Stimulated activated effector memory CD8-positive, alpha-beta T cell treated with anti-CD3 and anti-CD28 coated beads, Interleukin-12 subunit alpha, Interleukin-12 subunit beta, amount 100 ng/mL, for 72 hours (primary cell): ENCODE data around the gene CDKN2B-AS1.
A peak's percentile ranks its signal among the peaks of the same experiment; 100 is the strongest.

Experiments used
- ATAC-seq: fragments of 150-1000 bp; cut with Tn5 transposase; 2 replicates; pipeline ENCODE4 v1.10.0; 2021
- DNase-seq, 2 donors: peaks; one replicate each; pipeline ENCODE4 v3.0.0; 2021 to 2022; ENCODE audit warnings: low spot score in 2 of 2
- H3K27ac Mint-ChIP-seq: one replicate; pipeline ENCODE4 v1.8.0; 2022; ENCODE audit warnings: mild to moderate bottlenecking, mixed read lengths
- H3K36me3 Mint-ChIP-seq: one replicate; pipeline ENCODE4 v1.8.0; 2022; ENCODE audit warnings: mild to moderate bottlenecking, mixed read lengths
- H3K4me1 Mint-ChIP-seq: one replicate; pipeline ENCODE4 v1.8.0; 2022; ENCODE audit warnings: mixed read lengths
- H3K4me3 Mint-ChIP-seq: one replicate; pipeline ENCODE4 v1.8.0; 2022; ENCODE audit warnings: mild to moderate bottlenecking, mixed read lengths
- H3K9me3 Mint-ChIP-seq: one replicate; pipeline ENCODE4 v1.8.0; 2022; ENCODE audit warnings: mixed read lengths

The CDKN2B-AS1 gene

DNA sequence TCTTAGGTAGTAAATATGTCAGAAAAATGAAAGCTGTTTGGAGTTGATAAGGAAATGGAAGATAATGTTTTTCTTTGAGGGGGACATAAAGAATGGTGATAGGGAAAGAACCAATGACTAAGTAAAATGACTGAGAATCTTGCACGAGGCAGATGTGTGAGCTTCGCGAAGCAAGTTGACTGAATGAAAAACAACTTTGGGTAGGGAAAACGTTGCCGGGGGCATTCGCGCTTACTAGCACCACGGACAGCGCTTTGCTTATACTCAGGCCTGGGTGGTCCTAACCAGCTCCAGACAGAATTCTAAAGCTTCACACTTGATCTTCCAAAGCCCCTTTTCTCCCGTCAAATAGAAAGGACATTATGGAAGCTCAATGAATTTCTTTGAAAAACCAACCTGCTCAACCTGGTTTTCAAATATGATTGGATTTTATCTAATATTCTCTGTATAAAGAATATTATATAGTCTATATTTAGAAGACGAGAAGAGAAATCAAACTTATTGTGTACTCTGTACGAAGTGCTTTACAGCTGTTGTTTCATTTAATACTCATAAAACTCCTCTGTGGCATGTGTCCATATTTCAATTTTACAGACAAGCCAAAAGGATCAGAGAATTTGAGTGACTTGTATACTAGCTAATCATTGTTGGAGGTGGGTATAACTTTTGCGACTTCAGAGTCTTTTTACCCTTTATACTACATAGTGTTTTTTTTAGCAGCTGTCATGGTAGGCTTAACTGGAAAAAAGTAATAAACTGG, 16.5 kb downstream of the CDKN2B-AS1 start:
- Mint-ChIP-seq H3K9me3 (no peaks in the 10 kb centered on the region), H3K4me1 (peaks cover 7% of the 10 kb centered on the region), H3K27ac (no peak overlapping the region), H3K36me3 (no peaks in the 10 kb centered on the region), H3K4me3 (no peak overlapping the region)
- no peak for ATAC-seq
- no peak for DNase-seq

DNA sequence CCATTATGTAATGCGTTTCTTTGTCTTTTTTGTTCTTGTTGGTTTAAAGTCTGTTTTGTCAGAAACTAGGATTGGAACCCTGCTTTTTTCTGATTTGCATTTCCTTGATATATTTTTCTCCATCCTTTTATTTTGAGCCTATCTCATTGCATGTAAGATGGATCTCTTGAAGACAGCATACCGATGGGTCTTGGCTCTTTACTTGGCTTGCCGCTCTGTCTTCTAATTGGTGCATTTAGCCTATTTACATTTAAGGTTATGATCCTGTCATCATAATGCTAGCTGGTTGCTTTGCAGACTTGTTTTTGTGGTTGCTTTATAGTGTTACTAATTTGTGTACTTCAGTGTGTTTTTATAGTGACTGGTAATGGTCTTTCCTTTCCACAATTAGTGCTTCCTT, 27.8 kb downstream of the CDKN2B-AS1 start:
- no peak for DNase-seq
- H3K36me3 Mint-ChIP-seq, result no peaks in the 10 kb centered on the region
- H3K4me3 Mint-ChIP-seq, result no peak overlapping the region
- peaks cover 6% of the 10 kb centered on the region for H3K4me1 Mint-ChIP-seq
- no peaks in the 10 kb centered on the region for H3K9me3 Mint-ChIP-seq
- ATAC-seq, result no peak
- H3K27ac Mint-ChIP-seq, result no peak overlapping the region

DNA sequence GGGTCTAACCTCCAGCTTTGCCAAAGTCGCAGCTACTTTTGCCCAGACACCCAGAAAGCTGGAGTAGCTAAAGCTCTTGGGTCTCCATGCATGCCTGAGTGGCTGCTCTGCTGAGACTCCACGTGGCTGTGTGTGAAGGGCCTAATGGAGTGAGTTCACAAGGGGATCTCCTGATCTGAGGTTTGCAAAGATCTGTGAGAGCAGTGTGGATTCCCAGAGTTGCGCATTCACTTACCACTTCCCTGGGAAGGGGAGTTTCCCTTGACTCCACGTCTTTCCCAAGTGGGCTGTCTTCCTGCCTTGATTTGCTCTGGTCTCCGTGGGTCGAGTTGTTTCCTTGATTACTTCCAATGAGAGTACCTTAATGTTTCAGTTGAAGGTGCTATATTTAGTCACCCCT, 32.1 kb downstream of the CDKN2B-AS1 start:
- Mint-ChIP-seq H3K36me3 (no peaks in the 10 kb centered on the region), H3K4me3 (no peak overlapping the region), H3K27ac (no peak overlapping the region), H3K9me3 (no peaks in the 10 kb centered on the region), H3K4me1 (peaks cover 4% of the 10 kb centered on the region)
- no peak for DNase-seq
- no peak for ATAC-seq

DNA sequence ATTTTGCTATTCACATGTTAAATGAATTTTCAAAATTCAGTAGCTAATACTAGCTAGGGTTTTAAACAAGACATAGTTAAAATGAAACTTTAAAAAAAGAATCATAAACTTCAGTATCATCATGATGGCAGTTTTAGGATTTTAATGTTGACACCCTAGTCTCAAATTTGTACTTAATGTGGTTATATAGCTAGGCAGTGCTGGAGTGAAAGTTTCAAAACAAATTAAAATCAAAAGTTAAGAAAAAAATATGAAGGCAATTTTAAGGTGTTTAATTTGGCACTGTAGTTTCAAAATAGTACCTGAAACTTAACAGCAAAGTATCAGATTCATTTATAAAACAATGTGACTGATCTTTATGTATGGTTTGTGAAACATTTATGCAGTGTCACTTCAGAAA, 33.8 kb downstream of the CDKN2B-AS1 start:
- Mint-ChIP-seq H3K36me3 (no peaks in the 10 kb centered on the region), H3K9me3 (no peaks in the 10 kb centered on the region), H3K27ac (no peak overlapping the region), H3K4me1 (no peaks in the 10 kb centered on the region), H3K4me3 (no peak overlapping the region)
- ATAC-seq, result peak; percentile 62
- DNase-seq, result no peak

DNA sequence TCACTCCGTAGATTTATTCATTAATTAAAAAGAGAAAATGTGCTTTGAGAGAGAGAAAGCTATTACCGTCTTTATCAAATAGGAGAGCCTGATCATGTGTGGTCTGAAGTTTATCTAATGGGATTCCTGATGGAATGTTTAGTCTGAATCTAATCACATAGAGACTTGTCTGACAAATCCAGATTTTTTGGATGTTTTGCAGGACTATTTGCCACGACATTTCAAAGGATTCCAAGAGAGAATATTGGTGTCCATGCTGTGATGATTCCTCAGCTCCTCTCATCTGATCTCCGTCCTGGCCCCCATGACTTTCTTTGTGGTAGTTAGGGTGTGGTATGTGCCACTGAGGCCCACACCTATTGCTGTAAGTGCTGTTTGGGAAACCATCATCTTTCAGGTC, 34.6 kb downstream of the CDKN2B-AS1 start:
- Mint-ChIP-seq H3K9me3 (no peaks in the 10 kb centered on the region), H3K36me3 (no peaks in the 10 kb centered on the region), H3K4me1 (no peaks in the 10 kb centered on the region), H3K4me3 (no peak overlapping the region), H3K27ac (no peak overlapping the region)
- no peak for DNase-seq
- ATAC-seq, result no peak

DNA sequence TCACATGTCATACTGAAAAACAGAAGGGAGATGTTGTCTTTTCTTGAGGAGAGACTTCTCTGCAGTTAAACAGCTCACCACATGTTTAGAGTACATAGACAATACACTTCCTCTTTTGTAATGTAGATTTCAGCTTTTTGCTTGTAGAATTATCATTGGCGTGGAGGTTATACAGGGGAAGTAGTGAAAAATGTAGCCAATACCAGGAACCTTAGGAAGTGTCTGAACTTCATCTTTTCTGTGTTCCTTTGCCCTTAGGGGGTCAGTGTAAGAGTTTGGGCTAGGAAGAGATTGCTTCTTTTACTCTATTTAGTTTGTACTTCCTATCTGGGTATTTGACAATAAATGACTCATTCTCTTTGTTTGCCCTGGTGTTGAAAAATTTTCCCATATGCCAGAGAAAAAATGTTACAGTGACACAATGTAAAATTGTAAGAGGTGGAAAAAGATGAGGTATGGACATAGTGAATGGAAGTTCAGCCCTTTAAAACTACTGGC, 35.6 kb downstream of the CDKN2B-AS1 start:
- Mint-ChIP-seq H3K4me1 (no peaks in the 10 kb centered on the region), H3K4me3 (no peak overlapping the region), H3K9me3 (no peaks in the 10 kb centered on the region), H3K27ac (no peak overlapping the region), H3K36me3 (no peaks in the 10 kb centered on the region)
- DNase-seq, result no peak
- no peak for ATAC-seq

DNA sequence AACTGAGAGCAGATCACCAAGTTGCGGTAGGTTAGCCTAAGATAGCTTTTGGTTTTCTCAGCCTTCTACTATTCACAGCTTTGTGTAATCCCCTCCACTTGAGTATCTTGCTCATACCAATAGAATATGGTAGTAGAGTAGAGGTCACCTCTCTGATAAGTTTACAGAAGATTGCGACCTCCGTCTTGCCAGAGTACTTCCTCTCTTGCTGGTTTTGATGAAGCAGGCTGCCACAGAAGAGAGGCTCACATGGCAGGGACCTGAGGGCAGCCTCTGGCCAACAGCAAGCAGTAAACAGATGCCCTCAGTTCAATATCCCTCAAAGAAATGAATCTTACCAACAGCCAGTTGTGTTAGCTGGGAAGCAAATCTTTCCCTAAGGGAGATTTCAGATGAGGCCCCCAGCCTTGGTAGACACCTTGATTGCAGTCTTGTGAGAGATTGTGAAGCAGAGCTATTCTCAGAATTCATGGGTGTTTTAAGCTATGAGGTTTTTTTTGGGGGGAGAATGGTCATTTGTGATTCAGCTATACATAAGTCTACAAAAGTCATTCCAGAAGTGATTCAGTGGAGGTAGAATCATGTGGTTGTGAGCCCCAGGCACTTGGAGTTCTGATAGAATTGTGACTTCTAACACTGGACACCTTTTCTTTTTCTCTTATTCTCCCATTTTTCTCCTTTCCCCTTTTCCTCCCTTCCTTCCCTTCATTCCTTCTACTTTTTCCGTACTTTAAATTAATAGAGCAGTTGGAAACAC, 37.2 kb downstream of the CDKN2B-AS1 start:
- H3K9me3 Mint-ChIP-seq, result no peaks in the 10 kb centered on the region
- H3K27ac Mint-ChIP-seq, result no peak overlapping the region
- no peak for DNase-seq
- ATAC-seq, result peak; percentile 72
- H3K4me1 Mint-ChIP-seq, result no peaks in the 10 kb centered on the region
- no peak overlapping the region for H3K4me3 Mint-ChIP-seq
- H3K36me3 Mint-ChIP-seq, result no peaks in the 10 kb centered on the region

DNA sequence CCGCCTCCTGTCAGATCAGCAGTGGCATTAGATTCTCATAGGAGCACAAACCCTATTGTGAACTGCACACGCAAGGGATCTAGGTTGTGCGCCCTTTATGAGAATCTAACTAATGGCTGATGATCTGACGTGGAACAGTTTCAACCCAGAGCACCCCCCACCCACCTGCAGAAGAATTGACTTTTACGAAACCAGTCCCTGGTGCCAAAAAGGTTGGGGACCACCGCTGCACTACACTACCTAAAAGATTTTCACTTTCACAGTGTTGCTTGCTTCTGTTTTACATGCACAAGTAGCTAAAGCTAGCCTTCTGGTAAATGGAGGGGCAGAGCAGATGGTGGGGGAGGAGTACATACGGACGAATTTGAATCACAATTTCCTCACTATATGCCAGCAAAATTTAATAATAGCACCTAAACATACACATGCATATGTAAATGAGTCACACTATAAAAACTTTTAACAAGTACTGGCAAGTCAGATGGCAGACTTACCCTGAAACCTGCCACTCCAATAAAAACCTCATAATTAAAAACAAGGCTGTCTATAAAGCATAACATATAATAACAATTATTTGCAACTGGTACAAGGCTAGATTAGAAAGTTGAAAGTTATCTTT, 38.5 kb downstream of the CDKN2B-AS1 start:
- no peak overlapping the region for H3K27ac Mint-ChIP-seq
- no peaks in the 10 kb centered on the region for H3K4me1 Mint-ChIP-seq
- no peak for DNase-seq
- no peak overlapping the region for H3K4me3 Mint-ChIP-seq
- no peak for ATAC-seq
- H3K9me3 Mint-ChIP-seq, result no peaks in the 10 kb centered on the region
- H3K36me3 Mint-ChIP-seq, result no peaks in the 10 kb centered on the region

DNA sequence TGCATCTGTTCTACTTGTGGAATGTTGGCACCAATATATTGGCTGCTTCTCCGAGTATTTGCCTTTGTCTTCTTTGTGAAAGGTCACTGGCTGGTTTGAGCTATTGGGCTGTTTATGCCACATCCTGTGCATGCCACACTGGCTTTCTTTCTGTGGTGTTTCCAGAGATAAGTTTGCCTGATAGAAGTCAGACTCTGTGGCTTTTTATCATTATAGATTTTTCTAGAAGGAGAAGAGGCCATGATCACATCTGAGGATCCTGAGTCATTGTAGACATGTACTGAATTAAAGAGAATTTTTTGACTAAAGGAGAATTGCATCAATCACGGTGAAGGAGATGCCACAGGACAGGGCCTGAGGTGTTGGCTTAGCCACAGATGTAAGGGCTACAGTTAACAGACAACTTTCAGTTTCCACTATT, 41.0 kb downstream of the CDKN2B-AS1 start:
- ATAC-seq, result peak; percentile 77
- no peak overlapping the region for H3K4me3 Mint-ChIP-seq

DNA sequence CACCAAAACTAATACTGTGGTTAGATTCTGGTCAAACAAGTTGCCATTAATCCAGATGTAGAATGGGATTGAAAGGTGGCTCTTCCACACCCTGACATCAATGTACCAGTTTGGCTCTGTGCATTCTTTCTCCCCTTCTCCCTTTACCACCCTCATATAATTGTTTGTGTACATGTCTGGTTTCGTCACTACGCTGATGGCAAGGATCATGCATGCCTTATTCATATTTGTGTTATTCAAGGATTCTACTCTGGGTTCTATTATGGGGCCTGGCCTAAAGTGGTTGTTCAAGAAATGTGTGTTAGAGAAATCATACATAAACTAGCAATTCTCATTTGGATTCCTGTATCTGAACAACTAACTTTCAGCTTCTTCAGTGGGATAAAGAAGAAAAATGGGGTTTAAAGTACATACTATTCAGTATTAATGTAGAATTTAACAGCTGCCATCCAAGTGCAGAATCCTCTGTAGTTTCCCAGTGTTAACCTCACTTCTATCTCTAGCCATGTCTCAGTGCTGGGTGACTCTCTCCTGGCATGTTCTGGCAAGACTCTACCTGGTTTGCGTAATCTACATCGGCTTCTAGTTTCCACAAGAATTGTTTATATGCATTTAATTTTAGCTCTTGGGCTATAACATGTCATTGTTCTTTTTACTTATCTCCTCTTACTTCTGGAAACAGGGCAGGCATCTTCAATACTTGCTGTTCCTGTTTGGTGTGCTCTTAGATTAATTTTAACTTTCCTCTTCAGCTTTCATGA, 42.5 kb downstream of the CDKN2B-AS1 start:
- Mint-ChIP-seq H3K36me3 (no peaks in the 10 kb centered on the region), H3K9me3 (no peaks in the 10 kb centered on the region), H3K4me1 (peaks cover 7% of the 10 kb centered on the region), H3K27ac (no peak overlapping the region), H3K4me3 (no peak overlapping the region)
- no peak for DNase-seq
- ATAC-seq, result no peak

More for the DNA sequence above, 41.0 kb downstream of the CDKN2B-AS1 start:
- H3K4me1 Mint-ChIP-seq, result peaks cover under 1% of the 10 kb centered on the region
- DNase-seq, result no peak
- no peak overlapping the region for H3K27ac Mint-ChIP-seq
- H3K36me3 Mint-ChIP-seq, result no peaks in the 10 kb centered on the region
- H3K9me3 Mint-ChIP-seq, result no peaks in the 10 kb centered on the region

DNA sequence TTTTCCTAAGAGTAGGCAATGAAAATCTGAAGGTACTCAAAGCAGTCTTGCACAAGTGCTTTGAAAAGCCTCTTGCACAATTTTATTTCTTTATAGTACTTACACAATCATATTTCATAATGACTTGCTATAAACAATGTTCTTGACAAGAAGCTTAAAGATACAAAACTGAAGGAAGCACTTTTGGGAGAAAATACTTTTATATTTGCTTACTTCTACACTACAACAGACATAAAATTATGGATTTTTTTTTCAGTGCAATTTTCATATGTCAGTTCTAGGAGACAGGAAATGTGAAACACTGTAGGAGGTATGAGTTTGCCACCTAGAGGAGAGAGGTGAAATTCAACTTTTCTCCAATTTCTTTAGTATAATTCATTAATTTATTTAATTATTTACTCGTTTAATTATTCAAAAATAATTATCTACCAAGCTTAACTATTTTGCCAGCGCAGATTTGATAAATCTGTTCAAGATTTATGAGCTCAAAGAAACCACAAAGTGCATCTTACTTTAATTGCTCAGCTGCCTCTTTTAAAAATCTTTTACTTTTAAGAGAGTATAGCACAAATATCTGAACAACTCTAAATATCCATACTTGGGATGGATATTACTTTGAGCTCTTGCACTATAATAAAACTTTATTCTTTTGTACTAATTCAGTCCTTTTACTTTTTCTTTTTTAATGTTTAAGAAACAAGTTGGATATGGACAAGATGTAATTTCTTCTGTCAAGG, 43.5 kb downstream of the CDKN2B-AS1 start:
- ATAC-seq (no peak), DNase-seq (no peak)
- no peak overlapping the region for H3K27ac Mint-ChIP-seq

DNA sequence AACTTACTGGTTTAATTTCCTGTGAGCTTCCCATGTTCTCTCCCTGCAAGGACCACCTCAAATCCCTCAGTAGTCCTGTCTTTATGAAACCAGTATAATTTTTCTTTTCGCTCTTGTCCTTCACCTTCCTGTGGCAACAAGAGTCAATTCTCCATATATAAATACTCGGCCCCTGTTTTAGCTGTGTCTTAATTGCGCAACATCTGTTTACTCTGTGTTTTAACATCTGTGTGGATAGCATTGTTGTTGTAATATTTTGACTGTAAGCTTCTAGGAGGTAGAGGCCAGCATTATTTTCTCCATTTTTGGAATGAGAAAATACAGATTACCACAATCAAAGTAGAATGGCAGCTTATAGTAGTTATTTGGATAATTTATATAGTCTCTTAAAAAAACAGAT, 44.7 kb downstream of the CDKN2B-AS1 start:
- H3K4me3 Mint-ChIP-seq, result no peak overlapping the region
- H3K4me1 Mint-ChIP-seq, result peaks cover 7% of the 10 kb centered on the region
- H3K27ac Mint-ChIP-seq, result no peak overlapping the region
- no peaks in the 10 kb centered on the region for H3K36me3 Mint-ChIP-seq
- H3K9me3 Mint-ChIP-seq, result no peaks in the 10 kb centered on the region
- DNase-seq (no peak), ATAC-seq (no peak)

More for the DNA sequence above, 43.5 kb downstream of the CDKN2B-AS1 start:
- no peaks in the 10 kb centered on the region for H3K9me3 Mint-ChIP-seq
- H3K36me3 Mint-ChIP-seq, result no peaks in the 10 kb centered on the region
- H3K4me3 Mint-ChIP-seq, result no peak overlapping the region
- H3K4me1 Mint-ChIP-seq, result peaks cover 7% of the 10 kb centered on the region

DNA sequence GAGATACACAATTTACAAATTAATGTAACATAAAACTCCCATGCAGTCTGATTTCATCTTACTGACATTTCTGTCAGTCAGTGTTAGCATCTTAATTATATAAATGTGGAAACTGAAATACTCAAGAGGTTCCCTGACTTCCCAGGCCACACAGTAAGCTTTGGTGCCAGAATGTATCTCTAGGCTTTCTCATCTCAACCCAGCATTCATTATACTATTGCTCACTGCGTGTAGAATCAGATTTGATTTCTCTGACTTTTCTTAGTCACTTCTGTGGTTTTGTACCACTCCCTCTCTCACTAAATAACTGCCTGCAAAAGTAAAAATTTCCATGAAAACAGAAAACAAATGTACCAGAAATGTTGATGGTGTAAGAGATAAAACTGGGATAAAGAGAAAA, 46.2 kb downstream of the CDKN2B-AS1 start:
- H3K9me3 Mint-ChIP-seq, result no peaks in the 10 kb centered on the region
- no peak overlapping the region for H3K4me3 Mint-ChIP-seq
- H3K36me3 Mint-ChIP-seq, result no peaks in the 10 kb centered on the region
- H3K27ac Mint-ChIP-seq, result peak overlapping the region; percentile 6
- ATAC-seq (peak; percentile 92), DNase-seq (no peak)
- peaks cover 7% of the 10 kb centered on the region for H3K4me1 Mint-ChIP-seq

DNA sequence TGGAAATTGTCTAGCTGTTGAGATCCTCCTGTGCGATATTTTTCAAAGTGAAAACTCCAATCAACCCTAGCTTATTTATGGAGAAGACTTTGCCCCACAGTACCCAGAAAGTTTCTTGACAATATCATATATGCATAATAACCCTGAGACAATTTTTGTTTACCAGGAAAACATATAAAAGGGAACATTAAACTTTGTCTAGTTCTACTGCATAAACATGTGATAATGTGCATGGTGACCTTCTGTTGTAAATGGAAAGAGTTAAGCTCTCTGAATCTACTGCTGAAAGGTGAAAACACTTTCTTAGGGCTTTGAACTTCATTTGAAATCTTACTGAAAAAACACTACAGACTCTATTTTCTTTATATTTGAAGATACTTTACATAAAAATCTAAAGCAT, 46.8 kb downstream of the CDKN2B-AS1 start:
- Mint-ChIP-seq H3K4me1 (peaks cover 7% of the 10 kb centered on the region), H3K4me3 (no peak overlapping the region), H3K27ac (no peak overlapping the region), H3K36me3 (no peaks in the 10 kb centered on the region), H3K9me3 (no peaks in the 10 kb centered on the region)
- DNase-seq (no peak), ATAC-seq (no peak)
